WERI-Rb-1 (cell line): ENCODE data around the gene CETP.

Experiments
- DNase-seq: peaks from one replicate; pipeline ENCODE4 v3.0.0-alpha.2; 2020
- H3K27ac ChIP-seq: fragments of 250-450 bp; sonication (Bioruptor Pico); 2 replicates; pipeline ENCODE4 v1.5.1; 2020; ENCODE audit warnings: mild to moderate bottlenecking, moderate library complexity
- H3K27me3 ChIP-seq: fragments of 250-450 bp; sonication (Bioruptor Pico); 2 replicates; pipeline ENCODE4 v1.5.1; 2021; ENCODE audit warnings: mild to moderate bottlenecking, low read depth, moderate library complexity; ENCODE audit not compliant: insufficient read depth, severe bottlenecking
- H3K36me3 ChIP-seq: fragments of 250-450 bp; sonication (Bioruptor Pico); 2 replicates; pipeline ENCODE4 v1.5.1; 2020; ENCODE audit warnings: mild to moderate bottlenecking, moderate library complexity
- H3K4me3 ChIP-seq: 2 replicates; pipeline ENCODE4 v1.5.1; 2011; ENCODE audit warnings: low read depth, mild to moderate bottlenecking, control low read depth, low read length
- H3K9me3 ChIP-seq: fragments of 250-450 bp; sonication (Bioruptor Pico); 2 replicates; pipeline ENCODE4 v1.5.1; 2021; ENCODE audit warnings: mild to moderate bottlenecking, moderate library complexity; ENCODE audit not compliant: severe bottlenecking
- CTCF ChIP-seq: IDR thresholded peaks from 2 replicates; pipeline ENCODE4 v1.5.1; 2011; ENCODE audit warnings: low read depth, mild to moderate bottlenecking, control low read depth, inconsistent platforms, low read length

CETP gene

GRCh38 chr16:57019746-57020145 lies 58.0 kb downstream of the CETP start:
- no peak overlapping the region for H3K4me3 ChIP-seq
- no peak for TF ChIP-seq CTCF
- no peaks in the 10 kb centered on the region for H3K27me3 ChIP-seq
- H3K36me3 ChIP-seq, result no peaks in the 10 kb centered on the region
- no peak for DNase-seq
- no peak overlapping the region for H3K27ac ChIP-seq
- no peaks in the 10 kb centered on the region for H3K9me3 ChIP-seq

GRCh38 chr16:57020651-57021050 lies 58.9 kb downstream of the CETP start:
- Histone ChIP-seq H3K27ac (no peak overlapping the region), H3K27me3 (no peaks in the 10 kb centered on the region), H3K36me3 (no peaks in the 10 kb centered on the region), H3K4me3 (no peak overlapping the region), H3K9me3 (no peaks in the 10 kb centered on the region)
- no peak for TF ChIP-seq CTCF
- DNase-seq, result no peak

GRCh38 chr16:57021757-57022156 lies 60.0 kb downstream of the CETP start:
- no peak for DNase-seq
- H3K27ac ChIP-seq, result no peak overlapping the region
- H3K27me3 ChIP-seq, result no peaks in the 10 kb centered on the region
- H3K4me3 ChIP-seq, result no peak overlapping the region
- no peak for TF ChIP-seq CTCF
- no peaks in the 10 kb centered on the region for H3K36me3 ChIP-seq
- no peaks in the 10 kb centered on the region for H3K9me3 ChIP-seq

GRCh38 chr16:57022445-57022844 lies 60.7 kb downstream of the CETP start:
- TF ChIP-seq CTCF, result no peak
- Histone ChIP-seq H3K9me3 (no peaks in the 10 kb centered on the region), H3K36me3 (no peaks in the 10 kb centered on the region), H3K27ac (no peak overlapping the region), H3K27me3 (no peaks in the 10 kb centered on the region), H3K4me3 (no peak overlapping the region)
- no peak for DNase-seq

GRCh38 chr16:57023541-57024249 lies 61.9 kb downstream of the CETP start:
- no peak overlapping the region for H3K4me3 ChIP-seq
- no peak for TF ChIP-seq CTCF
- no peak overlapping the region for H3K27ac ChIP-seq
- no peaks in the 10 kb centered on the region for H3K27me3 ChIP-seq
- DNase-seq, result no peak
- H3K36me3 ChIP-seq, result no peaks in the 10 kb centered on the region
- no peaks in the 10 kb centered on the region for H3K9me3 ChIP-seq

- Histone ChIP-seq H3K9me3 (no peaks in the 10 kb centered on the region), H3K4me3 (no peak overlapping the region), H3K27me3 (no peaks in the 10 kb centered on the region), H3K27ac (no peak overlapping the region), H3K36me3 (no peaks in the 10 kb centered on the region)
- DNase-seq, result no peak
- TF ChIP-seq CTCF, result no peak
Measured at GRCh38 chr16:57024894-57025680, 63.3 kb downstream of the CETP start.
